GM12878 (cell line): ENCODE results near the gene CHST5. TPM values are rescaled to one million over a fixed set of nuclear protein-coding genes. Genes with fewer than 3 reads are reported as not detected.

Experiments
- ATAC-seq: fragments of 200-7000 bp; cut with Tn5 transposase; 3 replicates; pipeline ENCODE4 v1.9.1; 2020; ENCODE audit warnings: mild to moderate bottlenecking, moderate library complexity
- BruUV-seq: library from RNA; stranded (reverse); fragments of 400-500 nt; replicated peaks from 2 replicates; lab custom pipeline; 2021; lab: Mats Ljungman, UMichigan
- CTCF ChIA-PET: fragments of 300-600 bp; sonication (Branson Sonifier 250); formaldehyde crosslinking; extraction: SDS; loops from one replicate; lab custom pipeline; 2021; ENCODE audit warnings: inconsistent platforms; lab: Yijun Ruan, JAX
- POLR2A ChIA-PET: fragments of 350-600 bp; formaldehyde crosslinking; extraction: SDS; loops from one replicate; lab custom pipeline; 2021; ENCODE audit warnings: inconsistent platforms; lab: Charles Lee
- RAD21 ChIA-PET: fragments of 300-600 bp; sonication (Branson Sonifier 250); formaldehyde crosslinking; loops from one replicate; lab custom pipeline; 2023; ENCODE audit warnings: antibody characterized with exemption; ENCODE audit not compliant: unreplicated experiment; lab: Charles Lee
- SMC1A ChIA-PET: fragments of 300-600 bp; sonication (Branson Sonifier 250); formaldehyde crosslinking; loops from one replicate; lab custom pipeline; 2023; ENCODE audit not compliant: unreplicated experiment, uncharacterized antibody; lab: Charles Lee
- DNase-seq: peaks from one replicate; pipeline ENCODE4 v3.0.0-alpha.2; 2011; ENCODE audit warnings: low read depth, low spot score
- FAIRE-seq: peaks from 3 replicates; lab custom pipeline; 2011; peaks lifted over from hg19 to GRCh38; lab: Jason Lieb, UNC
- H2AFZ ChIP-seq: 2 replicates; pipeline ENCODE4 v1.6.0; 2011; ENCODE audit warnings: low read depth, low read length, control low read depth; ENCODE audit not compliant: control insufficient read depth
- H3K27ac ChIP-seq: 2 replicates; pipeline ENCODE4 v1.5.1; 2011; ENCODE audit warnings: control low read depth; ENCODE audit not compliant: control insufficient read depth, insufficient read depth
- H3K27me3 ChIP-seq, 2 experiments: replicated peaks in 1 of 2; 2 replicates each; pipeline versions ENCODE4 v1.6.0 to v1.6.1; 2011; ENCODE audit warnings: low read length in 1 of 2; ENCODE audit not compliant: control insufficient read depth in 2 of 2, insufficient read depth in 2 of 2
- H3K36me3 ChIP-seq, 2 experiments: 2 replicates each; pipeline ENCODE4 v1.5.1; 2011; ENCODE audit warnings: low read length in 1 of 2; ENCODE audit not compliant: control insufficient read depth in 2 of 2, insufficient read depth in 2 of 2
- H3K4me1 ChIP-seq: 2 replicates; pipeline ENCODE4 v1.6.1; 2011; ENCODE audit warnings: mild to moderate bottlenecking, low read length, moderate library complexity, mixed read lengths; ENCODE audit not compliant: control insufficient read depth, insufficient read depth
- H3K4me2 ChIP-seq: 2 replicates; pipeline ENCODE4 v1.6.0; 2011; ENCODE audit warnings: control low read depth; ENCODE audit not compliant: control insufficient read depth, insufficient read depth
- H3K4me3 ChIP-seq: fragments of 200-600 bp; sonication (generic); 2 replicates; pipeline ENCODE4 v1.5.1; 2016
- H3K79me2 ChIP-seq: 2 replicates; pipeline ENCODE4 v1.6.0; 2011; ENCODE audit warnings: low read length; ENCODE audit not compliant: control insufficient read depth, insufficient read depth
- H3K9ac ChIP-seq: 2 replicates; pipeline ENCODE4 v1.8.0; 2011; ENCODE audit warnings: low read length, control low read depth, mixed read lengths; ENCODE audit not compliant: control insufficient read depth, insufficient read depth
- H3K9me3 ChIP-seq: replicated peaks from 3 replicates; pipeline ENCODE4 v1.5.1; 2011; ENCODE audit warnings: mild to moderate bottlenecking, low read length; ENCODE audit not compliant: control insufficient read depth, insufficient read depth
- H4K20me1 ChIP-seq: 2 replicates; pipeline ENCODE4 v1.6.0; 2011; ENCODE audit not compliant: control insufficient read depth, insufficient read depth
- CHD4 ChIP-seq: fragments of 200-600 bp; sonication (generic); IDR thresholded peaks from 2 replicates; pipeline ENCODE4 v1.6.1; 2016; ENCODE audit warnings: mild to moderate bottlenecking
- GABPA ChIP-seq: IDR thresholded peaks from 2 replicates; pipeline ENCODE4 v1.6.1; 2014; ENCODE audit warnings: antibody characterized with exemption, low read depth, mild to moderate bottlenecking, inconsistent platforms
- LARP7 ChIP-seq: fragments of 450-650 bp; IDR thresholded peaks from 2 replicates; pipeline ENCODE4 v1.6.1; 2017; ENCODE audit warnings: mild to moderate bottlenecking
- RAD51 ChIP-seq: fragments of 450-650 bp; IDR thresholded peaks from 2 replicates; pipeline ENCODE4 v1.6.1; 2016; ENCODE audit warnings: moderate library complexity, mild to moderate bottlenecking, inconsistent platforms
- RB1 ChIP-seq: fragments of 450-650 bp; formaldehyde crosslinking; IDR thresholded peaks from 2 replicates; pipeline ENCODE4 v1.6.1; 2017; ENCODE audit warnings: mild to moderate bottlenecking, borderline replicate concordance
- SPI1 ChIP-seq: IDR thresholded peaks from 2 replicates; pipeline ENCODE4 v1.6.1; 2011; ENCODE audit warnings: low read depth, mild to moderate bottlenecking, low read length, moderate library complexity, borderline replicate concordance; ENCODE audit not compliant: insufficient read depth
- STAT3 ChIP-seq: IDR thresholded peaks from 2 replicates; pipeline ENCODE4 v1.6.1; 2011; ENCODE audit warnings: low read depth, low read length, improper control_type of control experiment
- SUZ12 ChIP-seq: fragments of 200-600 bp; sonication (generic); IDR thresholded peaks from one replicate; pipeline ENCODE4 v1.6.1; 2018; ENCODE audit warnings: antibody characterized with exemption, mild to moderate bottlenecking; ENCODE audit not compliant: unreplicated experiment
- ZBTB11 ChIP-seq: fragments of 450-650 bp; formaldehyde crosslinking; IDR thresholded peaks from 2 replicates; pipeline ENCODE4 v1.5.0; 2022; ENCODE audit warnings: mild to moderate bottlenecking, missing genetic modification characterization
- ZBTB40 ChIP-seq: fragments of 450-650 bp; IDR thresholded peaks from 2 replicates; pipeline ENCODE4 v1.6.1; 2016; ENCODE audit warnings: mild to moderate bottlenecking, moderate library complexity, borderline replicate concordance
- ZNF687 ChIP-seq: fragments of 450-650 bp; IDR thresholded peaks from 2 replicates; pipeline ENCODE4 v1.6.1; 2017; ENCODE audit warnings: mild to moderate bottlenecking, moderate library complexity
- WGBS: methylation state at CpG from one replicate; pipeline ENCODE4 v1.1.6; 2016; ENCODE audit warnings: low lambda C conversion rate; ENCODE audit not compliant: insufficient replicate concordance, insufficient coverage; ENCODE audit errors: missing lambda C conversion rate; 5-methylcytosine and 5-hydroxymethylcytosine counted together
- in situ Hi-C: fragments of 300-500 bp; cut with MboI; formaldehyde crosslinking; loops from 9 replicates; pipeline ENCODE4 v1.14.3; 2018; ENCODE audit warnings: mixed read lengths
- intact Hi-C: fragments of 100-400 bp; cut with micrococcal nuclease; formaldehyde crosslinking; loops from one replicate; pipeline ENCODE4 v1.14.2; 2022; ENCODE audit not compliant: unreplicated experiment
- polyA plus RNA-seq, 11 experiments: library from polyadenylated mRNA; depleted of rRNA in 4 of 11; unstranded in 6 of 11; stranded (reverse) in 5 of 11; fragments of >200 nt; fragmentation: Nextera tagmentation in 4 of 11; fragmentation: Illumina TruSeq in 1 of 11; extraction: Ambion mirVana in 4 of 11; extraction: Trizol in 1 of 11; gene quantifications; 1 replicate in 1 of 11; 2 replicates in 10 of 11; pipeline versions ENCODE4 v1.2.1 to v1.2.3, GENCODE V29; 2011 to 2016; ENCODE audit warnings: inconsistent platforms in 2 of 11, missing spikeins in 2 of 11, low read depth in 1 of 11
- total RNA-seq, 4 experiments: library from RNA; depleted of rRNA in 3 of 4; stranded (reverse); fragments of >200 nt in 3 of 4; fragmentation: Illumina TruSeq in 1 of 4; extraction: Trizol in 1 of 4; gene quantifications; 2 replicates each; pipeline versions ENCODE4 v1.2.1 to v1.2.3, GENCODE V29; 2013 to 2021

The CHST5 gene
- total and polyA plus RNA-seq, 10 of the 15 experiments (the other 5 are each of a cell fraction or from before 2014, with no cell fraction given): 0.04 to 0.43 (median 0.14) TPM; not detected in 6

GRCh38 chr16:75534560-75535205, 1.2 kb downstream of the CHST5 start:
- no TSS peak for BruUV-seq
- ChIA-PET RAD21 (interaction anchor here (0.5 to 1.4 kb wide), 5 partner anchors 11 to 335 kb away, joined by 3 to 5 read pairs (median 3); no protein-coding TSS in a partner anchor), POLR2A (interaction anchor here (1.3 kb wide), 1 partner anchor 17 kb away, joined by 5 read pairs; no protein-coding TSS in a partner anchor), CTCF (interaction anchor here (0.6 to 1.7 kb wide), 7 partner anchors 13 to 199 kb away, joined by 3 to 5 read pairs (median 3); no protein-coding TSS in a partner anchor), SMC1A (interaction anchor here (0.9 to 2.0 kb wide), 2 partner anchors 18 to 27 kb away, joined by 3 to 5 read pairs; no protein-coding TSS in a partner anchor)
- no peak for FAIRE-seq
- no peaks in the 10 kb centered on the region for H3K36me3 ChIP-seq
- 52% methylated on average over 18 of the region's 19 CpGs for WGBS
- in situ Hi-C loops (no loop called here), intact Hi-C loops (no loop called here)
- H3K9ac ChIP-seq: no peak overlapping the region
- no peak overlapping the region for H3K27ac ChIP-seq
- H3K4me1 ChIP-seq: no peaks in the 10 kb centered on the region
- H3K27me3 ChIP-seq: no peaks in the 10 kb centered on the region
- no peak overlapping the region for H3K4me2 ChIP-seq
- H2AFZ ChIP-seq: no peak overlapping the region
- H3K9me3 ChIP-seq: no peaks in the 10 kb centered on the region
- no peaks in the 10 kb centered on the region for H4K20me1 ChIP-seq
- H3K4me3 ChIP-seq: no peak overlapping the region
- ATAC-seq: peak; percentile 17; the same call in 1 of the 3 replicates
- H3K79me2 ChIP-seq: no peaks in the 10 kb centered on the region
- no peak for DNase-seq
- no peak for TF ChIP-seq ZBTB40
- TF ChIP-seq SPI1: no peak
- TF ChIP-seq CHD4: no peak
- no peak for TF ChIP-seq STAT3
- TF ChIP-seq RAD51: no peak
- no peak for TF ChIP-seq ZNF687
- TF ChIP-seq RB1: no peak
- no peak for TF ChIP-seq SUZ12
- TF ChIP-seq ZBTB11: no peak
- TF ChIP-seq GABPA: no peak
- TF ChIP-seq LARP7: no peak
